BJ (cell line): ENCODE measurements around the gene MRPS26. TPM values are rescaled to one million over a fixed set of nuclear protein-coding genes. Genes with fewer than 3 reads are reported as not detected.
A peak's percentile ranks its signal among the peaks of the same experiment; 100 is the strongest.

ENCODE experiments used
- CTCF ChIA-PET: fragments of 350-600 bp; formaldehyde crosslinking; extraction: SDS; loops from one replicate; lab custom pipeline; 2021; ENCODE audit warnings: antibody characterized with exemption, inconsistent platforms; lab: Yijun Ruan, JAX
- POLR2A ChIA-PET: fragments of 300-600 bp; sonication (Branson Sonifier 250); formaldehyde crosslinking; extraction: SDS; loops from one replicate; lab custom pipeline; 2021; ENCODE audit warnings: antibody characterized with exemption; lab: Charles Lee
- DNase-seq: peaks from one replicate; pipeline ENCODE4 v3.0.0-alpha.2; 2011; ENCODE audit warnings: low read depth
- H3K27me3 ChIP-seq: 2 replicates; pipeline ENCODE4 v1.6.0; 2011; ENCODE audit warnings: low read length; ENCODE audit not compliant: control insufficient read depth, insufficient read depth
- H3K36me3 ChIP-seq: 2 replicates; pipeline ENCODE4 v1.5.1; 2011; ENCODE audit warnings: low read length; ENCODE audit not compliant: control insufficient read depth, insufficient read depth
- H3K4me3 ChIP-seq: 2 replicates; pipeline ENCODE4 v1.5.1; 2011; ENCODE audit warnings: low read depth, mild to moderate bottlenecking, control low read depth, low read length
- CTCF ChIP-seq: IDR thresholded peaks from 2 replicates; pipeline ENCODE4 v1.5.1; 2011; ENCODE audit warnings: low read depth, mild to moderate bottlenecking, control low read depth, inconsistent platforms, low read length, moderate library complexity; ENCODE audit not compliant: insufficient read depth
- polyA plus RNA-seq: library from polyadenylated mRNA; depleted of rRNA; stranded (reverse); fragments of >200 nt; gene quantifications from 2 replicates; pipeline ENCODE4 v1.2.3, GENCODE V29; 2011; rRNA removed

MRPS26 gene
- polyA plus RNA-seq, 1 experiment: 37.2 TPM

GRCh38 chr20:3090565-3090964, 44.7 kb downstream of the MRPS26 start:
- peaks cover 2% of the 10 kb centered on the region; the same call in 1 of the 2 replicates for H3K27me3 ChIP-seq
- TF ChIP-seq CTCF: no peak
- POLR2A ChIA-PET: no interaction called here
- no peak overlapping the region for H3K4me3 ChIP-seq
- DNase-seq: no peak
- H3K36me3 ChIP-seq: no peaks in the 10 kb centered on the region
- CTCF ChIA-PET: no interaction called here

- peak overlapping the region; percentile 34 for H3K4me3 ChIP-seq
- no peak for TF ChIP-seq CTCF
- ChIA-PET CTCF (interaction anchor here (0.9 to 1.5 kb wide), 3 partner anchors 11 to 39 kb away, joined by 3 to 5 read pairs (median 4); no protein-coding TSS in a partner anchor), POLR2A (no interaction called here)
- no peaks in the 10 kb centered on the region for H3K36me3 ChIP-seq
- no peak for DNase-seq
- peaks cover 2% of the 10 kb centered on the region; the same call in 1 of the 2 replicates for H3K27me3 ChIP-seq
Measured at GRCh38 chr20:3092611-3093379, 46.9 kb downstream of the MRPS26 start.

GRCh38 chr20:3093861-3094361, 48.1 kb downstream of the MRPS26 start:
- no peaks in the 10 kb centered on the region for H3K36me3 ChIP-seq
- no peak overlapping the region for H3K4me3 ChIP-seq
- DNase-seq: no peak
- ChIA-PET CTCF (no interaction called here), POLR2A (no interaction called here)
- peaks cover 2% of the 10 kb centered on the region; the same call in 1 of the 2 replicates for H3K27me3 ChIP-seq
- TF ChIP-seq CTCF: no peak

- Histone ChIP-seq H3K4me3 (no peak overlapping the region), H3K27me3 (peaks cover 2% of the 10 kb centered on the region; the same call in 1 of the 2 replicates), H3K36me3 (no peaks in the 10 kb centered on the region)
- POLR2A ChIA-PET: no interaction called here
- CTCF ChIA-PET: interaction anchor here (1.8 kb wide), 1 partner anchor 41 kb away, joined by 7 read pairs; no protein-coding TSS in a partner anchor
- no peak for TF ChIP-seq CTCF
- DNase-seq: no peak
Measured at GRCh38 chr20:3094848-3095629, 49.2 kb downstream of the MRPS26 start.

Other genes starting within 250 kb of the MRPS26 start
- gene CPXM1, start 245.4 kb upstream of the MRPS26 start, polyA plus RNA-seq: 0.78 and 1.6 TPM in 2 replicates
- gene C20orf141, start 231.1 kb upstream of the MRPS26 start, polyA plus RNA-seq: 0.12 TPM in 1 of 2 replicates, not detected in the other
- not detected in 2 replicates for gene TMEM239, start 229.7 kb upstream of the MRPS26 start, polyA plus RNA-seq
- gene PCED1A, start 205.4 kb upstream of the MRPS26 start, polyA plus RNA-seq: 12.7 and 23.5 TPM in 2 replicates
- 33.5 and 46.8 TPM in 2 replicates for gene VPS16, start 205.3 kb upstream of the MRPS26 start, polyA plus RNA-seq
- 46.2 and 60.9 TPM in 2 replicates for gene PTPRA, start 172.6 kb upstream of the MRPS26 start, polyA plus RNA-seq
- gene GNRH2, start 2.4 kb upstream of the MRPS26 start, polyA plus RNA-seq: not detected in 2 replicates
- not detected in 2 replicates for gene OXT, start 25.6 kb downstream of the MRPS26 start, polyA plus RNA-seq
- not detected in 2 replicates for gene AVP, start 38.7 kb downstream of the MRPS26 start, polyA plus RNA-seq
- gene FASTKD5, start 113.8 kb downstream of the MRPS26 start, polyA plus RNA-seq: 8.5 and 13.5 TPM in 2 replicates
- 3.0 and 5.8 TPM in 2 replicates for gene UBOX5, start 113.8 kb downstream of the MRPS26 start, polyA plus RNA-seq
- gene LZTS3, start 127.5 kb downstream of the MRPS26 start, polyA plus RNA-seq: 6.9 and 8.8 TPM in 2 replicates
- gene DDRGK1, start 158.6 kb downstream of the MRPS26 start, polyA plus RNA-seq: 33.1 and 34.9 TPM in 2 replicates
- gene ITPA, start 163.4 kb downstream of the MRPS26 start, polyA plus RNA-seq: 26.6 and 35.0 TPM in 2 replicates
- 0.94 and 1.2 TPM in 2 replicates for gene SLC4A11, start 193.1 kb downstream of the MRPS26 start, polyA plus RNA-seq